Inflammatory macrophage treated with lipopolysaccharide for 4 hours (primary cell): ENCODE data around the gene OR5F1.

ENCODE experiments used
- DNase-seq: peaks from one replicate; pipeline ENCODE4 v3.0.0-alpha.2; 2020

The OR5F1 gene

GRCh38 chr11:55994525-55994924, at the start of gene OR5F1:
Gene OR5F1, minus strand, starts transcription at chr11:55994625. Its CDS starts 0 bp downstream, at chr11:55994625.
- DNase-seq = no peak

- no peak for DNase-seq
Observed at GRCh38 chr11:56027354-56027753, 32.9 kb upstream of the OR5F1 start, which contains the start of gene OR5AS1. Gene OR5AS1, plus strand, starts transcription at chr11:56027654. Its CDS starts 2,765 bp downstream, at chr11:56030419.

- DNase-seq = no peak
Observed at GRCh38 chr11:56013805-56014204, 19.4 kb upstream of the OR5F1 start.

GRCh38 chr11:56010716-56011115, 16.3 kb upstream of the OR5F1 start:
- DNase-seq = no peak

- DNase-seq = no peak
Observed at GRCh38 chr11:55970935-55971334, 23.5 kb downstream of the OR5F1 start.

GRCh38 chr11:55969845-55970244, 24.6 kb downstream of the OR5F1 start, which contains the start of gene OR10AG1:
Gene OR10AG1, minus strand, starts transcription at chr11:55969945. Its CDS starts 38 bp downstream, at chr11:55969907.
- DNase-seq = no peak

GRCh38 chr11:55967914-55968313, 26.5 kb downstream of the OR5F1 start:
- no peak for DNase-seq

GRCh38 chr11:55966391-55966790, 28.0 kb downstream of the OR5F1 start:
- no peak for DNase-seq

GRCh38 chr11:55956521-55956920, 37.9 kb downstream of the OR5F1 start:
- no peak for DNase-seq

GRCh38 chr11:55949330-55949729, 45.1 kb downstream of the OR5F1 start:
- no peak for DNase-seq
